Thyroid gland (tissue), 4 donors: ENCODE data around the gene MBNL2. TPM values are rescaled to one million over a fixed set of nuclear protein-coding genes. Genes with fewer than 3 reads are reported as not detected.

Experiments used
- DNase-seq, 2 donors: peaks; one replicate each; pipeline ENCODE4 v3.0.0-alpha.2; 2019
- H3K27ac ChIP-seq, 3 donors: fragments of 200-600 bp; sonication (generic); 1 replicate in 2 of 3; 2 replicates in 1 of 3; pipeline ENCODE4 v1.5.1; 2016 to 2019; ENCODE audit warnings: mild to moderate bottlenecking in 1 of 3, moderate library complexity in 1 of 3
- H3K27me3 ChIP-seq: fragments of 200-600 bp; sonication (generic); one replicate; pipeline ENCODE4 v1.5.1; 2019
- H3K36me3 ChIP-seq, 2 donors: fragments of 200-600 bp; sonication (generic); one replicate each; pipeline ENCODE4 v1.5.1; 2016 to 2019
- H3K4me1 ChIP-seq, 2 donors: fragments of 200-600 bp; sonication (generic); one replicate each; pipeline ENCODE4 v1.5.1; 2017 to 2019
- H3K4me3 ChIP-seq, 3 donors: fragments of 200-600 bp; sonication (generic); replicated peaks in 1 of 3; 1 replicate in 2 of 3; 2 replicates in 1 of 3; pipeline ENCODE4 v1.5.1; 2016; ENCODE audit warnings: mild to moderate bottlenecking in 1 of 3
- H3K9me3 ChIP-seq: fragments of 200-600 bp; sonication (generic); one replicate; pipeline ENCODE4 v1.5.1; 2017
- CTCF ChIP-seq, 6 experiments: fragments of 200-600 bp in 3 of 6; fragments of 450-650 bp in 3 of 6; sonication (generic) in 3 of 6; IDR thresholded peaks; one replicate each; pipeline ENCODE4 v1.5.1; 2016 to 2019; ENCODE audit warnings: antibody characterized with exemption in 6 of 6, mild to moderate bottlenecking in 2 of 6, inconsistent platforms in 1 of 6, moderate library complexity in 1 of 6
- POLR2A ChIP-seq, 2 donors: fragments of 450-650 bp; IDR thresholded peaks; one replicate each; pipeline ENCODE4 v1.6.1; 2017; ENCODE audit warnings: antibody characterized with exemption in 2 of 2, mild to moderate bottlenecking in 2 of 2, moderate library complexity in 1 of 2
- WGBS, 2 donors: methylation state at CpG; one replicate each; pipeline ENCODE4 v1.1.5; 2017; 5-methylcytosine and 5-hydroxymethylcytosine counted together
- intact Hi-C: fragments of 100-400 bp; cut with DNase I; formaldehyde crosslinking; loops from one replicate; pipeline ENCODE4 v1.15.1; 2023
- total RNA-seq, 4 donors: library from RNA; depleted of rRNA; stranded (reverse); fragments of >200 nt; gene quantifications; one replicate each; pipeline ENCODE4 v1.2.3, GENCODE V29; 2016

Gene MBNL2
- total RNA-seq, 4 donors from 2014 or later: 93.4 to 99.9 (median 98.3) TPM

DNA sequence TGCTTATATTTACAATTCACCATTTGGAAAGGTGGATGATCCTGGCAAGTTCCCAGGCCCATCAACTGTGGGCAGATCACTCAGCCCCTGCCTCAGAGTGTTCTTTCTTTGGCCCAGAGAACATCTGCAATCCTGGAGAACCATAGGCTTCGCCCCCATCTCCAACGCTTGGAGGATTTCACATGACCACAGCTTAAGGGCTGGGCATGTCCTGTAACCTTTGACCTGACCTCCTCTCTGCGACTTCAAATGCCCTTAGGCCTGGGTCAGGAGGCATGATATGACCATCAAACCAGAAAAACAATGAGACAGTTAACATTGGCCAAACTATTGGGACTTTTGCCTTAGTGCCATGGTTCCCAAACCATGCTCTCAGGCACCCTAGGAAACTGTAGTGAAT lies 7.2 kb upstream of the MBNL2 start:
- Histone ChIP-seq H3K4me3 (no peak overlapping the region), H3K9me3 (no peaks in the 10 kb centered on the region), H3K36me3 (no peaks in the 10 kb centered on the region), H3K4me1 (no peaks in the 10 kb centered on the region), H3K27me3 (no peaks in the 10 kb centered on the region), H3K27ac (no peak overlapping the region)
- DNase-seq: no peak
- 89 to 95% methylated on average over 3 of the region's 3 CpGs for WGBS, 2 donors
- TF ChIP-seq CTCF (IDR thresholded peaks at IDR 0.05): no peak
- no peak for TF ChIP-seq POLR2A (IDR thresholded peaks at IDR 0.05)
- intact Hi-C loops: loop anchor here (10.0 kb wide), 1 partner anchor 100 kb away; no protein-coding TSS in a partner anchor

DNA sequence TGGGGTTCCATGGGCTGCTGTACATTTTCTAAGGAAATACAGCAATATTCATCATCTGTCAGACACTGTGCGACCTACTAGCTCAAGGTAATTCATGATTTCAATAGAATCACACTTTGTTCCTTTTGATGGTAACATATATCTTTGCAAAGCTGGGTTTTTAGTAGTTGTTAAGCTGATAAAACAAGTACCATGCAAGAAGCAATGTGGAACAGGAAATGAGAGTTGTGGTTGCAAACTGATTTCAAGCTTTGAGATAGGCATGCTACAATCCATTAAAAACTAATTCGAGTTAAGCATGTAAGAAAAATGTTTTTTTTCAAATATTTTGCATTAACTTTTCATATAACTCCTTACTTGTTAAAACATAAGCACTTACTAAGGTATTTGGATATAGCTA lies 6.8 kb upstream of the MBNL2 start:
- no peaks in the 10 kb centered on the region for H3K4me1 ChIP-seq
- no peak overlapping the region for H3K27ac ChIP-seq
- no peaks in the 10 kb centered on the region for H3K9me3 ChIP-seq
- intact Hi-C loops: loop anchor here (10.0 kb wide), 1 partner anchor 101 kb away; no protein-coding TSS in a partner anchor
- H3K4me3 ChIP-seq: no peak overlapping the region
- H3K36me3 ChIP-seq: no peaks in the 10 kb centered on the region
- no peaks in the 10 kb centered on the region for H3K27me3 ChIP-seq
- no peak for DNase-seq
- TF ChIP-seq CTCF (IDR thresholded peaks at IDR 0.05) (no peak), POLR2A (IDR thresholded peaks at IDR 0.05) (no peak)
- WGBS, 2 donors: 80 to 86% methylated on average over 2 of the region's 2 CpGs

- WGBS, 2 donors: 92 to 97% methylated on average over 2 of the region's 2 CpGs
- Histone ChIP-seq H3K27me3 (no peaks in the 10 kb centered on the region), H3K36me3 (no peaks in the 10 kb centered on the region), H3K9me3 (no peaks in the 10 kb centered on the region), H3K4me1 (peaks cover 0 to 6% of the 10 kb centered on the region in 2 donors), H3K4me3 (no peak overlapping the region), H3K27ac (no peak overlapping the region)
- no peak for TF ChIP-seq POLR2A (IDR thresholded peaks at IDR 0.05)
- TF ChIP-seq CTCF (IDR thresholded peaks at IDR 0.05): no peak
- DNase-seq: no peak
- intact Hi-C loops: loop anchor here (10.0 kb wide), 1 partner anchor 104 kb away; no protein-coding TSS in a partner anchor
Observed at GRCh38 chr13:97219226-97219625, 2.9 kb upstream of the MBNL2 start.

DNA sequence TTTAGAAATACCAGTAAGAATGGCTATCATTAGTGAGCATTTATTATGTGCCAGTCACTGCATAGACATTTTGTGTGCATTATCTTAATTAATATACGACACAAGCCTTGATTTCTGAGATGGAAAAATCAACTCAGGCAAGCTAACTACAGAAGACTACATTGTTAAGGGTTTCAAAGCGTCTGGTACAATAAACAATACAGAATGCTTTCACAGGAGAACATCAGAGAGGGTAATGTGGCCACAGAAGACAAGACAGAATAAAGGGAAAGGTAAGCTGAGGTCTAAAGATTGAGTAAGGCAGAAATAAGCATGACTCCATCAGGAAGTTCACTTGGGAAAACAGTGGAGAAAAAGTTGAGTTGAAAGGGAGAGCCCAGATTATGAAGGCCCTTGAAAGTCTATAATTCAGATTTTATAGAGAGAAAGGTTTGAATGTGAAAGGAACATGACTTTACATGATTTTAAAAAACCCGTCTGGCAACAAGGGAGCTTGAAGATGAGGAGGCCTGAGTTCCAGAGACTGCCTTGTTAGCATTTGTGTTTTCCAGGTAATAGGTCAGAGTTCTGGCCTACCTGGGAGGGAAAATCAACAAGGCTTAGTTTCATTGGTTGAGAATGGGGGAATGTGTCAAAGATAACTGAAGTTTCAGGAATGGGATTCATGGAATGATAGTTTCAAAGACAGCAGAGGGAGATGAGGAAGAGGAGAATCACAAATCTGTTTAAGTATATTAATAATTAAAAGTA lies 1.8 kb upstream of the MBNL2 start:
- intact Hi-C loops: no loop called here
- H3K4me1 ChIP-seq: peaks cover 8 to 12% of the 10 kb centered on the region in 2 donors
- 77 to 84% methylated on average over 3 of the region's 3 CpGs for WGBS, 2 donors
- no peaks in the 10 kb centered on the region for H3K9me3 ChIP-seq
- H3K27me3 ChIP-seq: no peaks in the 10 kb centered on the region
- H3K27ac ChIP-seq: no peak overlapping the region
- H3K36me3 ChIP-seq: no peaks in the 10 kb centered on the region
- no peak for DNase-seq
- H3K4me3 ChIP-seq: no peak overlapping the region
- TF ChIP-seq POLR2A (IDR thresholded peaks at IDR 0.05): no peak
- no peak for TF ChIP-seq CTCF (IDR thresholded peaks at IDR 0.05)

DNA sequence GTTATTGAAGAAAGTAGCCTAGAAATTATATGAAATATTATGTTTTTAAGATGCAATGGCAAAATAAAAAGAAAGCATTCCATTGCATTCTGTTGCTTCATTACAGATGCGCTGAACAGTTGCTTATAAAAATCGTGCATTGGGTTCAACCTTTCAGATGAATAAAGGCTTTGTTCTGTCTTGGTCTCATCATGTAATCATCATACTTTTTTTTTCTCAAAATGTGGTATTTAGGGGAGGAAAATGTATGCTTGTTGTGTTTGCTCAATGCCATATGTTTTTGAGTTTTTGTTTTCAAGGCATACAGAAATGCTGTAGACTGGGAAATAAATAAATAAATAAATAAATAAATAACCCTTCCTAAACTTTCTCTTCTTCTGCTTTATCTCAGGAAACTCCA lies 1.1 kb upstream of the MBNL2 start:
- no peak for TF ChIP-seq CTCF (IDR thresholded peaks at IDR 0.05)
- no peak for TF ChIP-seq POLR2A (IDR thresholded peaks at IDR 0.05)
- intact Hi-C loops: no loop called here
- 95 to 96% methylated on average over 2 of the region's 2 CpGs for WGBS, 2 donors
- Histone ChIP-seq H3K4me1 (peaks cover 15 to 20% of the 10 kb centered on the region in 2 donors), H3K27ac (no peak overlapping the region), H3K9me3 (no peaks in the 10 kb centered on the region), H3K36me3 (no peaks in the 10 kb centered on the region), H3K27me3 (no peaks in the 10 kb centered on the region), H3K4me3 (no peak overlapping the region)
- no peak for DNase-seq
